ENCODE results near the gene GNAL. TPM values are rescaled to one million over a fixed set of nuclear protein-coding genes. Genes with fewer than 3 reads are reported as not detected.

Gene GNAL
- total RNA-seq, 1 experiment from 2014 or later, result 0.61 TPM

GRCh38 chr18:11880586-11881304 is 191.7 kb downstream of the GNAL start:
- peaks cover 5% of the 10 kb centered on the region for H3K36me3 Mint-ChIP-seq (ENCODE audit: insufficient read depth, unreplicated experiment)

GRCh38 chr18:11882636-11883035 is 193.6 kb downstream of the GNAL start:
- no peak overlapping the region for H3K27ac Mint-ChIP-seq (ENCODE audit: unreplicated experiment)
- peaks cover 13% of the 10 kb centered on the region for H3K27me3 Mint-ChIP-seq (ENCODE audit: unreplicated experiment)
- no peaks in the 10 kb centered on the region for H3K9me3 Mint-ChIP-seq (ENCODE audit: low read depth, unreplicated experiment)
- no peak overlapping the region for H3K4me3 Mint-ChIP-seq (ENCODE audit: low read depth, unreplicated experiment)
- TF ChIP-seq CTCF (IDR thresholded peaks at IDR 0.05; ENCODE audit: unreplicated experiment), result no peak
- peaks cover 5% of the 10 kb centered on the region for H3K36me3 Mint-ChIP-seq (ENCODE audit: insufficient read depth, unreplicated experiment)
- no TSS peak for BruUV-seq (replicated peaks)
- intact Hi-C loops (cut with micrococcal nuclease; ENCODE audit: unreplicated experiment), result no loop called here
- DNase-seq, result no peak
- CTCF ChIA-PET, result no interaction called here
- peaks cover 23% of the 10 kb centered on the region for H3K4me1 Mint-ChIP-seq (ENCODE audit: low read depth, unreplicated experiment)

More at GRCh38 chr18:11880586-11881304, 191.7 kb downstream of the GNAL start:
- Mint-ChIP-seq H3K4me1 (ENCODE audit: low read depth, unreplicated experiment) (peaks cover 14% of the 10 kb centered on the region), H3K4me3 (ENCODE audit: low read depth, unreplicated experiment) (no peak overlapping the region), H3K27ac (ENCODE audit: unreplicated experiment) (no peak overlapping the region), H3K27me3 (ENCODE audit: unreplicated experiment) (peaks cover 13% of the 10 kb centered on the region), H3K9me3 (ENCODE audit: low read depth, unreplicated experiment) (no peaks in the 10 kb centered on the region)
- BruUV-seq (replicated peaks), result no TSS peak
- no peak for TF ChIP-seq CTCF (IDR thresholded peaks at IDR 0.05; ENCODE audit: unreplicated experiment)
- intact Hi-C loops (cut with micrococcal nuclease; ENCODE audit: unreplicated experiment), result no loop called here
- CTCF ChIA-PET, result no interaction called here
- DNase-seq, result no peak

- TF ChIP-seq CTCF (IDR thresholded peaks at IDR 0.05; ENCODE audit: unreplicated experiment), result no peak
- intact Hi-C loops (cut with micrococcal nuclease; ENCODE audit: unreplicated experiment), result no loop called here
- DNase-seq, result no peak
- Mint-ChIP-seq H3K27me3 (ENCODE audit: unreplicated experiment) (peaks cover 13% of the 10 kb centered on the region), H3K4me3 (ENCODE audit: low read depth, unreplicated experiment) (no peak overlapping the region), H3K4me1 (ENCODE audit: low read depth, unreplicated experiment) (peaks cover 29% of the 10 kb centered on the region), H3K9me3 (ENCODE audit: low read depth, unreplicated experiment) (no peaks in the 10 kb centered on the region), H3K27ac (ENCODE audit: unreplicated experiment) (no peak overlapping the region), H3K36me3 (ENCODE audit: insufficient read depth, unreplicated experiment) (peaks cover 5% of the 10 kb centered on the region)
- BruUV-seq (replicated peaks), result no TSS peak
- CTCF ChIA-PET, result no interaction called here
Observed at GRCh38 chr18:11883153-11883552, 194.1 kb downstream of the GNAL start.

- peaks cover 29% of the 10 kb centered on the region for H3K4me1 Mint-ChIP-seq (ENCODE audit: low read depth, unreplicated experiment)
Observed at GRCh38 chr18:11884396-11885030, 195.4 kb downstream of the GNAL start.

More at GRCh38 chr18:11884396-11885030, 195.4 kb downstream of the GNAL start:
- Mint-ChIP-seq H3K9me3 (ENCODE audit: low read depth, unreplicated experiment) (no peaks in the 10 kb centered on the region), H3K36me3 (ENCODE audit: insufficient read depth, unreplicated experiment) (peaks cover 6% of the 10 kb centered on the region), H3K4me3 (ENCODE audit: low read depth, unreplicated experiment) (no peak overlapping the region), H3K27ac (ENCODE audit: unreplicated experiment) (no peak overlapping the region), H3K27me3 (ENCODE audit: unreplicated experiment) (peaks cover 13% of the 10 kb centered on the region)
- CTCF ChIA-PET, result interaction anchor here (0.5 kb wide), 1 partner anchor 588 kb away, joined by 3 read pairs; no protein-coding TSS in a partner anchor
- TF ChIP-seq CTCF (IDR thresholded peaks at IDR 0.05; ENCODE audit: unreplicated experiment), result no peak
- DNase-seq, result no peak
- no TSS peak for BruUV-seq (replicated peaks)
- intact Hi-C loops (cut with micrococcal nuclease; ENCODE audit: unreplicated experiment), result no loop called here
